Left lung (tissue), 10 donors: Measurements from ENCODE around the gene HABP4. TPM values are rescaled to one million over a fixed set of nuclear protein-coding genes. Genes with fewer than 3 reads are reported as not detected.

Source experiments
- ATAC-seq: fragments of 200-7000 bp; cut with Tn5 transposase; one replicate; pipeline ENCODE4 v1.9.1; 2020; ENCODE audit warnings: moderate library complexity
- DNase-seq, 4 donors: peaks; one replicate each; pipeline ENCODE4 v3.0.0-alpha.2; 2013 to 2020
- H3K27ac ChIP-seq, 2 donors: fragments of 200-600 bp; sonication (generic) in 1 of 2; one replicate each; pipeline versions ENCODE4 v1.5.0 to v1.8.0; 2020 to 2021
- H3K27me3 ChIP-seq, 2 donors: fragments of 200-600 bp; sonication (generic) in 1 of 2; one replicate each; pipeline versions ENCODE4 v1.5.0 to v1.8.0; 2020 to 2021
- H3K36me3 ChIP-seq, 2 donors: fragments of 200-600 bp; sonication (generic) in 1 of 2; one replicate each; pipeline versions ENCODE4 v1.5.0 to v1.8.0; 2020 to 2021
- H3K4me1 ChIP-seq, 2 donors: fragments of 200-600 bp; one replicate each; pipeline ENCODE4 v1.8.0; 2021
- H3K4me3 ChIP-seq, 2 donors: fragments of 200-600 bp; sonication (generic) in 1 of 2; one replicate each; pipeline versions ENCODE4 v1.5.0 to v1.8.0; 2020 to 2021; ENCODE audit warnings: mild to moderate bottlenecking in 1 of 2
- H3K9me3 ChIP-seq, 2 donors: fragments of 200-600 bp; sonication (generic) in 1 of 2; one replicate each; pipeline versions ENCODE4 v1.5.0 to v1.8.0; 2020 to 2021
- CTCF ChIP-seq, 2 donors: fragments of 200-600 bp; sonication (generic) in 1 of 2; IDR thresholded peaks; one replicate each; pipeline versions ENCODE4 v1.5.0 to v1.8.0; 2021; ENCODE audit warnings: antibody characterized with exemption in 2 of 2
- intact Hi-C, 2 donors: fragments of 100-400 bp; cut with DNase I; formaldehyde crosslinking; loops; one replicate each; pipeline versions ENCODE4 v1.11.2 to v1.14.2; 2022
- polyA plus RNA-seq, 6 donors: library from polyadenylated mRNA; unstranded; fragments of 120-200 nt; gene quantifications; one replicate each; pipeline ENCODE4 v1.2.1, GENCODE V29; 2013; ENCODE audit not compliant: insufficient read length in 6 of 6
- total RNA-seq, 2 donors: library from RNA; stranded (reverse); fragmentation: NEBNext Ultra II Directional; extraction: Animal tissue kit (Norgen Biotek cat#: 25700); gene quantifications; one replicate each; pipeline ENCODE4 v1.2.1, GENCODE V29; 2021
- donor health status: DM: no; HTN: yes; CAD: no.
- donor health status: DM: no; HTN: no; CAD: no.

The HABP4 gene
- total and polyA plus RNA-seq, 8 donors, result 8.0 to 17.1 (median 9.9) TPM

GRCh38 chr9:96423322-96423984 is 26.5 kb upstream of the HABP4 start:
- Histone ChIP-seq H3K4me3 (no peak overlapping the region), H3K27ac (no peak overlapping the region), H3K4me1 (peaks cover 15 to 35% of the 10 kb centered on the region in 2 donors), H3K9me3 (no peaks in the 10 kb centered on the region), H3K36me3 (no peaks in the 10 kb centered on the region), H3K27me3 (no peaks in the 10 kb centered on the region)
- ATAC-seq, result no peak
- TF ChIP-seq CTCF (IDR thresholded peaks at IDR 0.05), result no peak
- intact Hi-C loops, result no loop called here
- no peak for DNase-seq

GRCh38 chr9:96423985-96424336 is 26.0 kb upstream of the HABP4 start:
- no peak overlapping the region for H3K4me3 ChIP-seq
- no peaks in the 10 kb centered on the region for H3K27me3 ChIP-seq
- intact Hi-C loops, result no loop called here
- H3K9me3 ChIP-seq, result no peaks in the 10 kb centered on the region
- peaks cover 15 to 35% of the 10 kb centered on the region in 2 donors for H3K4me1 ChIP-seq
- H3K36me3 ChIP-seq, result no peaks in the 10 kb centered on the region
- H3K27ac ChIP-seq, result no peak overlapping the region
- ATAC-seq (no peak), DNase-seq (no peak)
- TF ChIP-seq CTCF (IDR thresholded peaks at IDR 0.05), result no peak

GRCh38 chr9:96425500-96426169 is 24.3 kb upstream of the HABP4 start:
- H3K36me3 ChIP-seq, result no peaks in the 10 kb centered on the region
- TF ChIP-seq CTCF (IDR thresholded peaks at IDR 0.05), result no peak
- H3K27me3 ChIP-seq, result no peaks in the 10 kb centered on the region
- no peaks in the 10 kb centered on the region for H3K9me3 ChIP-seq
- no peak overlapping the region for H3K4me3 ChIP-seq
- no peak overlapping the region for H3K27ac ChIP-seq
- DNase-seq (no peak), ATAC-seq (peak; percentile 75)
- intact Hi-C loops, result no loop called here
- H3K4me1 ChIP-seq, result peaks cover 4 to 20% of the 10 kb centered on the region in 2 donors

GRCh38 chr9:96429732-96430131 is 20.2 kb upstream of the HABP4 start:
- DNase-seq, result no peak
- Histone ChIP-seq H3K4me3 (no peak overlapping the region), H3K9me3 (no peaks in the 10 kb centered on the region), H3K36me3 (no peaks in the 10 kb centered on the region), H3K4me1 (peaks cover 0 to 12% of the 10 kb centered on the region in 2 donors), H3K27ac (no peak overlapping the region), H3K27me3 (no peaks in the 10 kb centered on the region)
- ATAC-seq, result no peak
- intact Hi-C loops, result no loop called here
- no peak for TF ChIP-seq CTCF (IDR thresholded peaks at IDR 0.05)

- Histone ChIP-seq H3K27me3 (no peaks in the 10 kb centered on the region), H3K4me1 (peaks cover 0 to 7% of the 10 kb centered on the region in 2 donors), H3K27ac (no peak overlapping the region), H3K36me3 (no peaks in the 10 kb centered on the region), H3K4me3 (no peak overlapping the region), H3K9me3 (no peaks in the 10 kb centered on the region)
- no peak for TF ChIP-seq CTCF (IDR thresholded peaks at IDR 0.05)
- no peak for DNase-seq
- no peak for ATAC-seq
- intact Hi-C loops, result no loop called here
These were observed 19.6 kb upstream of the HABP4 start for GRCh38 chr9:96430377-96430776.
